IMR-90 (cell line): ENCODE results near the gene EXOG.

Experiments used
- BHLHE40 ChIP-seq: fragments of 150-350 bp; IDR thresholded peaks from 2 replicates; pipeline ENCODE4 v1.6.1; 2016; ENCODE audit warnings: mild to moderate bottlenecking, low read depth, low read length
- CEBPB ChIP-seq: IDR thresholded peaks from 2 replicates; pipeline ENCODE4 v1.6.1; 2012; ENCODE audit warnings: low read depth, low read length, improper control_type of control experiment
- FOS ChIP-seq: fragments of 150-350 bp; IDR thresholded peaks from 2 replicates; pipeline ENCODE4 v1.6.1; 2016; ENCODE audit warnings: low read depth, low read length
- MAFK ChIP-seq: IDR thresholded peaks from 2 replicates; pipeline ENCODE4 v1.6.1; 2012; ENCODE audit warnings: low read depth, low read length, improper control_type of control experiment
- MAZ ChIP-seq: IDR thresholded peaks from 2 replicates; pipeline ENCODE4 v1.6.1; 2012; ENCODE audit warnings: low read depth, mild to moderate bottlenecking, low read length, improper control_type of control experiment, moderate library complexity, borderline replicate concordance
- MXI1 ChIP-seq: IDR thresholded peaks from 2 replicates; pipeline ENCODE4 v1.6.1; 2012; ENCODE audit warnings: low read depth, mild to moderate bottlenecking, low read length, moderate library complexity, borderline replicate concordance
- POLR2A ChIP-seq: IDR thresholded peaks from 2 replicates; pipeline ENCODE4 v1.6.1; 2012; ENCODE audit warnings: mild to moderate bottlenecking, low read depth, low read length
- RAD21 ChIP-seq: IDR thresholded peaks from 2 replicates; pipeline ENCODE4 v1.6.1; 2012; ENCODE audit warnings: low read length, improper control_type of control experiment
- RFX5 ChIP-seq: IDR thresholded peaks from 2 replicates; pipeline ENCODE4 v1.8.0; 2012; ENCODE audit warnings: low read depth, mild to moderate bottlenecking, low read length, moderate library complexity
- TF ChIP-seq, protein P1 (sequence below): conservative IDR thresholded peaks from 2 replicates; pipeline ENCODE4 v1.5.1; 2012; ENCODE audit warnings: mild to moderate bottlenecking, low read depth, low read length, improper control_type of control experiment
- TF ChIP-seq, protein P2 (sequence below): fragments of 150-350 bp; IDR thresholded peaks from 2 replicates; pipeline ENCODE4 v1.6.1; 2017; ENCODE audit warnings: mild to moderate bottlenecking, antibody characterized with exemption, low read length, low read depth
- TF ChIP-seq, protein P3 (sequence below): fragments of 150-350 bp; IDR thresholded peaks from 2 replicates; pipeline ENCODE4 v1.6.1; 2016; ENCODE audit warnings: low read depth, mild to moderate bottlenecking, low read length, moderate library complexity, borderline replicate concordance

- TF ChIP-seq, protein P1, sequence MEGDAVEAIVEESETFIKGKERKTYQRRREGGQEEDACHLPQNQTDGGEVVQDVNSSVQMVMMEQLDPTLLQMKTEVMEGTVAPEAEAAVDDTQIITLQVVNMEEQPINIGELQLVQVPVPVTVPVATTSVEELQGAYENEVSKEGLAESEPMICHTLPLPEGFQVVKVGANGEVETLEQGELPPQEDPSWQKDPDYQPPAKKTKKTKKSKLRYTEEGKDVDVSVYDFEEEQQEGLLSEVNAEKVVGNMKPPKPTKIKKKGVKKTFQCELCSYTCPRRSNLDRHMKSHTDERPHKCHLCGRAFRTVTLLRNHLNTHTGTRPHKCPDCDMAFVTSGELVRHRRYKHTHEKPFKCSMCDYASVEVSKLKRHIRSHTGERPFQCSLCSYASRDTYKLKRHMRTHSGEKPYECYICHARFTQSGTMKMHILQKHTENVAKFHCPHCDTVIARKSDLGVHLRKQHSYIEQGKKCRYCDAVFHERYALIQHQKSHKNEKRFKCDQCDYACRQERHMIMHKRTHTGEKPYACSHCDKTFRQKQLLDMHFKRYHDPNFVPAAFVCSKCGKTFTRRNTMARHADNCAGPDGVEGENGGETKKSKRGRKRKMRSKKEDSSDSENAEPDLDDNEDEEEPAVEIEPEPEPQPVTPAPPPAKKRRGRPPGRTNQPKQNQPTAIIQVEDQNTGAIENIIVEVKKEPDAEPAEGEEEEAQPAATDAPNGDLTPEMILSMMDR: no peak
- TF ChIP-seq BHLHE40: no peak
- no peak for TF ChIP-seq POLR2A
- TF ChIP-seq MAFK: no peak
- no peak for TF ChIP-seq CEBPB
- TF ChIP-seq, protein P2, sequence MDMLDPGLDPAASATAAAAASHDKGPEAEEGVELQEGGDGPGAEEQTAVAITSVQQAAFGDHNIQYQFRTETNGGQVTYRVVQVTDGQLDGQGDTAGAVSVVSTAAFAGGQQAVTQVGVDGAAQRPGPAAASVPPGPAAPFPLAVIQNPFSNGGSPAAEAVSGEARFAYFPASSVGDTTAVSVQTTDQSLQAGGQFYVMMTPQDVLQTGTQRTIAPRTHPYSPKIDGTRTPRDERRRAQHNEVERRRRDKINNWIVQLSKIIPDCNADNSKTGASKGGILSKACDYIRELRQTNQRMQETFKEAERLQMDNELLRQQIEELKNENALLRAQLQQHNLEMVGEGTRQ: no peak
- no peak for TF ChIP-seq MXI1
- TF ChIP-seq FOS: no peak
- TF ChIP-seq MAZ: no peak
- TF ChIP-seq, protein P3, sequence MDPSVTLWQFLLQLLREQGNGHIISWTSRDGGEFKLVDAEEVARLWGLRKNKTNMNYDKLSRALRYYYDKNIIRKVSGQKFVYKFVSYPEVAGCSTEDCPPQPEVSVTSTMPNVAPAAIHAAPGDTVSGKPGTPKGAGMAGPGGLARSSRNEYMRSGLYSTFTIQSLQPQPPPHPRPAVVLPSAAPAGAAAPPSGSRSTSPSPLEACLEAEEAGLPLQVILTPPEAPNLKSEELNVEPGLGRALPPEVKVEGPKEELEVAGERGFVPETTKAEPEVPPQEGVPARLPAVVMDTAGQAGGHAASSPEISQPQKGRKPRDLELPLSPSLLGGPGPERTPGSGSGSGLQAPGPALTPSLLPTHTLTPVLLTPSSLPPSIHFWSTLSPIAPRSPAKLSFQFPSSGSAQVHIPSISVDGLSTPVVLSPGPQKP: no peak
- TF ChIP-seq RAD21: no peak
- TF ChIP-seq RFX5: no peak
Measured at GRCh38 chr3:38549082-38549481, 52.9 kb downstream of the EXOG start.
